SK-N-SH (cell line): ENCODE results near the gene ENOX2. TPM values are rescaled to one million over a fixed set of nuclear protein-coding genes. Genes with fewer than 3 reads are reported as not detected.

Experiments used
- CTCF ChIA-PET: fragments of 300-600, 350-600 bp; formaldehyde crosslinking; extraction: SDS; loops from one replicate; lab custom pipeline; 2021; lab: Yijun Ruan, JAX
- POLR2A ChIA-PET: fragments of 350-600 bp; sonication (Branson Sonifier 250); formaldehyde crosslinking; extraction: SDS; loops from one replicate; lab custom pipeline; 2020; ENCODE audit warnings: antibody characterized with exemption, inconsistent platforms; lab: Yijun Ruan, JAX
- DNase-seq: peaks from one replicate; pipeline ENCODE4 v3.0.0; 2012
- H2AFZ ChIP-seq: fragments of 200-600 bp; sonication (generic); 2 replicates; pipeline ENCODE4 v1.8.1; 2016; ENCODE audit warnings: antibody characterized with exemption, mild to moderate bottlenecking, low read depth
- H3F3A ChIP-seq: fragments of 200-600 bp; sonication (generic); replicated peaks from 2 replicates; pipeline ENCODE3; 2016; ENCODE audit warnings: antibody characterized with exemption, mild to moderate bottlenecking; ENCODE audit not compliant: insufficient read depth
- H3K27ac ChIP-seq, 2 experiments: fragments of 200-500 bp in 1 of 2; fragments of 200-600 bp in 1 of 2; sonication (Bioruptor generic) in 1 of 2; sonication (generic), shearing (Covaris generic) in 1 of 2; 2 replicates each; pipeline versions ENCODE4 v1.5.1 to v1.6.1; 2014 to 2016; ENCODE audit warnings: low read depth in 2 of 2, inconsistent platforms in 1 of 2, low read length in 1 of 2, mild to moderate bottlenecking in 1 of 2, mixed read lengths in 1 of 2
- H3K27me3 ChIP-seq: fragments of 200-600 bp; sonication (generic), shearing (Covaris generic); 2 replicates; pipeline ENCODE4 v1.6.1; 2016; ENCODE audit warnings: mixed run types; ENCODE audit not compliant: insufficient read depth
- H3K36me3 ChIP-seq, 2 experiments: fragments of 200-500 bp in 1 of 2; fragments of 200-600 bp in 1 of 2; sonication (Bioruptor generic) in 1 of 2; sonication (generic) in 1 of 2; replicated peaks in 1 of 2; 2 replicates each; pipeline versions ENCODE3 to v1.5.1; 2014 to 2016; ENCODE audit warnings: low read length in 1 of 2, mild to moderate bottlenecking in 1 of 2; ENCODE audit not compliant: insufficient read depth in 2 of 2, control insufficient read depth in 1 of 2
- H3K4me1 ChIP-seq, 2 experiments: fragments of 200-500 bp in 1 of 2; fragments of 200-600 bp in 1 of 2; sonication (Bioruptor generic) in 1 of 2; sonication (generic), shearing (Covaris generic) in 1 of 2; 2 replicates each; pipeline versions ENCODE4 v1.5.1 to v1.6.1; 2014 to 2016; ENCODE audit warnings: low read depth in 1 of 2, low read length in 1 of 2, mixed run types in 1 of 2; ENCODE audit not compliant: insufficient read depth in 2 of 2, control insufficient read depth in 1 of 2
- H3K4me2 ChIP-seq: fragments of 200-600 bp; sonication (generic), shearing (Covaris generic); 2 replicates; pipeline ENCODE4 v1.6.1; 2017; ENCODE audit warnings: mixed run types
- H3K4me3 ChIP-seq, 2 experiments: fragments of 200-500 bp in 1 of 2; fragments of 200-600 bp in 1 of 2; sonication (Bioruptor generic) in 1 of 2; sonication (generic), shearing (Covaris generic) in 1 of 2; 2 replicates each; pipeline versions ENCODE4 v1.5.1 to v1.8.1; 2014 to 2016; ENCODE audit warnings: low read depth in 2 of 2, inconsistent platforms in 1 of 2, low read length in 1 of 2, mild to moderate bottlenecking in 1 of 2, mixed read lengths in 1 of 2, moderate library complexity in 1 of 2
- H3K79me2 ChIP-seq: fragments of 200-600 bp; sonication (generic); 2 replicates; pipeline ENCODE4 v1.8.1; 2017; ENCODE audit warnings: mild to moderate bottlenecking; ENCODE audit not compliant: insufficient read depth
- H3K9ac ChIP-seq: fragments of 200-600 bp; sonication (generic); 2 replicates; pipeline ENCODE4 v1.6.1; 2017; ENCODE audit warnings: mixed run types
- H3K9me2 ChIP-seq: fragments of 200-600 bp; sonication (generic); 2 replicates; pipeline ENCODE4 v1.6.1; 2017; ENCODE audit warnings: mixed run types
- H3K9me3 ChIP-seq: fragments of 200-600 bp; sonication (generic); 2 replicates; pipeline ENCODE4 v1.6.1; 2017; ENCODE audit warnings: mixed run types, mild to moderate bottlenecking, moderate library complexity
- H4K20me1 ChIP-seq: fragments of 200-600 bp; sonication (generic); 2 replicates; pipeline ENCODE4 v1.6.1; 2017; ENCODE audit warnings: mild to moderate bottlenecking, mixed run types; ENCODE audit not compliant: insufficient read depth
- CHD2 ChIP-seq: fragments of 150-350 bp; IDR thresholded peaks from 2 replicates; pipeline ENCODE4 v1.6.1; 2018; ENCODE audit warnings: low read length; ENCODE audit not compliant: partially characterized antibody
- ELF1 ChIP-seq: IDR thresholded peaks from 2 replicates; pipeline ENCODE4 v1.4.0; 2012
- FOXJ3 ChIP-seq: sonication (generic); formaldehyde crosslinking; IDR thresholded peaks from 2 replicates; pipeline ENCODE4 v1.5.1; 2020; ENCODE audit warnings: mild to moderate bottlenecking, missing genetic modification reagents
- GATA2 ChIP-seq: sonication (generic); formaldehyde crosslinking; IDR thresholded peaks from 2 replicates; pipeline ENCODE4 v1.5.0; 2020; ENCODE audit warnings: mild to moderate bottlenecking, missing genetic modification reagents
- JUND ChIP-seq: IDR thresholded peaks from 2 replicates; pipeline ENCODE4 v1.4.0; 2012
- MXI1 ChIP-seq: IDR thresholded peaks from 2 replicates; pipeline ENCODE4 v1.6.1; 2012; ENCODE audit warnings: mild to moderate bottlenecking, low read depth, low read length, improper control_type of control experiment
- POLR2AphosphoS5 ChIP-seq: IDR thresholded peaks from 2 replicates; pipeline ENCODE4 v1.6.1; 2012; ENCODE audit warnings: low read depth, low read length
- RAD21 ChIP-seq: IDR thresholded peaks from 2 replicates; pipeline ENCODE4 v1.6.1; 2012; ENCODE audit warnings: mild to moderate bottlenecking, low read length
- RFX5 ChIP-seq: IDR thresholded peaks from 2 replicates; pipeline ENCODE4 v1.6.1; 2012; ENCODE audit warnings: mild to moderate bottlenecking, improper control_type of control experiment, low read length
- TCF12 ChIP-seq: IDR thresholded peaks from 2 replicates; pipeline ENCODE4 v1.4.0; 2012
- YY1 ChIP-seq: IDR thresholded peaks from 2 replicates; pipeline ENCODE4 v1.4.0; 2012; ENCODE audit warnings: low read depth, mild to moderate bottlenecking
- WGBS: methylation state at CpG from one replicate; pipeline ENCODE4 v1.1.6; 2017; ENCODE audit warnings: low lambda C conversion rate; 5-methylcytosine and 5-hydroxymethylcytosine counted together
- polyA plus RNA-seq, 3 experiments: library from polyadenylated mRNA; depleted of rRNA; stranded (reverse); fragments of >200 nt; gene quantifications; 2 replicates each; pipeline ENCODE4 v1.2.3, GENCODE V29; 2012
- TF ChIP-seq, protein P1 (sequence below): IDR thresholded peaks from 2 replicates; pipeline ENCODE4 v1.4.0; 2012; ENCODE audit warnings: low read depth
- TF ChIP-seq, protein P2 (sequence below): IDR thresholded peaks from 2 replicates; pipeline ENCODE4 v1.4.0; 2012; ENCODE audit warnings: low read depth, borderline replicate concordance
- TF ChIP-seq, protein P3 (sequence below): fragments of 150-350 bp; IDR thresholded peaks from 2 replicates; pipeline ENCODE4 v1.6.1; 2016; ENCODE audit warnings: mild to moderate bottlenecking, low read depth, low read length
- TF ChIP-seq, protein P4 (sequence below): IDR thresholded peaks from 2 replicates; pipeline ENCODE4 v1.4.0; 2012; ENCODE audit warnings: low read depth, borderline replicate concordance
- TF ChIP-seq, protein P5 (sequence below): fragments of 200-600 bp; sonication (generic); IDR thresholded peaks from 2 replicates; pipeline ENCODE4 v1.6.1; 2017; ENCODE audit warnings: antibody characterized with exemption, mild to moderate bottlenecking, moderate library complexity

ENOX2 gene
- polyA plus RNA-seq, 1 of the 3 experiments (the other 2 are of a cell fraction) = 8.8 TPM

DNA sequence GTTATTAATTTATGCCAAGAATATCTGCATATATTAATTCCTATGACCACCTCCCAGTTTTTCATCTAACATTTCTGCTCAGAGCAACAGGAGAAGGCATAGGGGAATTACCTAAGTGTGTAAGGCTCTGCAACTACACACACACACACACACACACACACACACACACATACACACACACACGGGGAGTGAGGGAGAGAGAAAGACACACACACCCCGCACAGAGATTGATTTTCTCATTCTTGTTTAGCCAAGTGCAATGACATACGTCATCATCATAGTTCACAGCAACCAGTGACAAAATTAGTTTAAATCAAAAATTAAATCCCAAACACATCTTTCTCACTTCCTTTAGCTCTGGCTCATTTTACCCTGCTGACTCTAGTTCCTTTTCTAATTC lies 298.1 kb downstream of the ENOX2 start:
- ChIA-PET POLR2A (no interaction called here), CTCF (no interaction called here)
- 29% methylated on average over 3 of the region's 3 CpGs for WGBS
- H3K27ac ChIP-seq = no peak overlapping the region
- H4K20me1 ChIP-seq = no peaks in the 10 kb centered on the region
- H3K36me3 ChIP-seq = no peaks in the 10 kb centered on the region
- no peak overlapping the region for H3K4me2 ChIP-seq
- H3K79me2 ChIP-seq = no peaks in the 10 kb centered on the region
- H3K4me1 ChIP-seq = no peaks in the 10 kb centered on the region
- H3K27me3 ChIP-seq = peaks cover 2% of the 10 kb centered on the region; the same call in 1 of the 2 replicates
- no peak overlapping the region for H3K4me3 ChIP-seq
- no peak for DNase-seq
- H2AFZ ChIP-seq = no peak overlapping the region
- H3K9me2 ChIP-seq = no peaks in the 10 kb centered on the region
- no peaks in the 10 kb centered on the region for H3K9me3 ChIP-seq
- TF ChIP-seq RAD21 = no peak
- TF ChIP-seq YY1 = no peak
- no peak for TF ChIP-seq POLR2AphosphoS5
- TF ChIP-seq, protein P1, sequence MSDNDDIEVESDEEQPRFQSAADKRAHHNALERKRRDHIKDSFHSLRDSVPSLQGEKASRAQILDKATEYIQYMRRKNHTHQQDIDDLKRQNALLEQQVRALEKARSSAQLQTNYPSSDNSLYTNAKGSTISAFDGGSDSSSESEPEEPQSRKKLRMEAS = no peak
- TF ChIP-seq RFX5 = no peak
- TF ChIP-seq JUND = no peak
- no peak for TF ChIP-seq FOXJ3
- TF ChIP-seq, protein P2, sequence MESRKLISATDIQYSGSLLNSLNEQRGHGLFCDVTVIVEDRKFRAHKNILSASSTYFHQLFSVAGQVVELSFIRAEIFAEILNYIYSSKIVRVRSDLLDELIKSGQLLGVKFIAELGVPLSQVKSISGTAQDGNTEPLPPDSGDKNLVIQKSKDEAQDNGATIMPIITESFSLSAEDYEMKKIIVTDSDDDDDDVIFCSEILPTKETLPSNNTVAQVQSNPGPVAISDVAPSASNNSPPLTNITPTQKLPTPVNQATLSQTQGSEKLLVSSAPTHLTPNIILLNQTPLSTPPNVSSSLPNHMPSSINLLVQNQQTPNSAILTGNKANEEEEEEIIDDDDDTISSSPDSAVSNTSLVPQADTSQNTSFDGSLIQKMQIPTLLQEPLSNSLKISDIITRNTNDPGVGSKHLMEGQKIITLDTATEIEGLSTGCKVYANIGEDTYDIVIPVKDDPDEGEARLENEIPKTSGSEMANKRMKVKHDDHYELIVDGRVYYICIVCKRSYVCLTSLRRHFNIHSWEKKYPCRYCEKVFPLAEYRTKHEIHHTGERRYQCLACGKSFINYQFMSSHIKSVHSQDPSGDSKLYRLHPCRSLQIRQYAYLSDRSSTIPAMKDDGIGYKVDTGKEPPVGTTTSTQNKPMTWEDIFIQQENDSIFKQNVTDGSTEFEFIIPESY = no peak
- TF ChIP-seq, protein P3, sequence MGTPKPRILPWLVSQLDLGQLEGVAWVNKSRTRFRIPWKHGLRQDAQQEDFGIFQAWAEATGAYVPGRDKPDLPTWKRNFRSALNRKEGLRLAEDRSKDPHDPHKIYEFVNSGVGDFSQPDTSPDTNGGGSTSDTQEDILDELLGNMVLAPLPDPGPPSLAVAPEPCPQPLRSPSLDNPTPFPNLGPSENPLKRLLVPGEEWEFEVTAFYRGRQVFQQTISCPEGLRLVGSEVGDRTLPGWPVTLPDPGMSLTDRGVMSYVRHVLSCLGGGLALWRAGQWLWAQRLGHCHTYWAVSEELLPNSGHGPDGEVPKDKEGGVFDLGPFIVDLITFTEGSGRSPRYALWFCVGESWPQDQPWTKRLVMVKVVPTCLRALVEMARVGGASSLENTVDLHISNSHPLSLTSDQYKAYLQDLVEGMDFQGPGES = no peak
- TF ChIP-seq CHD2 = no peak
- no peak for TF ChIP-seq ELF1
- no peak for TF ChIP-seq MXI1
- no peaks in the 10 kb centered on the region for H3F3A ChIP-seq
- H3K9ac ChIP-seq = no peak overlapping the region

DNA sequence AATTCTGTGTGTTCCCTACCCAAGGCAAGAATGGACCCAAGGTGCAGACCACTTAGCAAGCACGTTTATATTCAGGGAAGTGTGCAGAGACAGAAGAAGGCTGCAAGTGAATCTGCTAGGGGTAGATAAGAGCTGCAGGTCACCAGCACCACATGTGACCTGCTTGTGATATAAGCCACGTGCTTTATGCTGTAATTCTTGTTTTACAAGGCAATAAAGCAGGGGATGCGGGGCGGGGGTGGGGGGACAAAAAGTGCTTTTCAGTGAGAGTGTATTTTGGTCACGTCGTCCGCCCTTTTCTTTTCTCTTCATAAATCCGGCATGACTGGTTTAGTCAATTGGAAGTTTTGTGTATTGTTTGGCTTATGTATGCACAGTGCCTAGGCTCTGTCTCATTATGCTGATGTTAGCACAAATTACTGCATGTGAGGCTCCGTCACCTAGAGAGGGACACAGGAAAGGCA lies 308.5 kb downstream of the ENOX2 start:
- Histone ChIP-seq H3F3A (no peaks in the 10 kb centered on the region), H3K4me1 (no peaks in the 10 kb centered on the region; a peak in 1 of 4 replicates), H3K79me2 (no peaks in the 10 kb centered on the region), H2AFZ (no peak overlapping the region), H3K9me3 (no peaks in the 10 kb centered on the region), H3K27ac (no peak overlapping the region), H3K27me3 (peaks cover 18% of the 10 kb centered on the region; the same call in 1 of the 2 replicates), H3K4me2 (no peak overlapping the region), H3K36me3 (no peaks in the 10 kb centered on the region), H4K20me1 (no peaks in the 10 kb centered on the region), H3K9me2 (no peaks in the 10 kb centered on the region), H3K9ac (no peak overlapping the region), H3K4me3 (no peak overlapping the region)
- peak; percentile 5 for DNase-seq
- ChIA-PET POLR2A (no interaction called here), CTCF (interaction anchor here (1.1 to 2.7 kb wide), 2 partner anchors 17 to 19 kb away, joined by 4 to 12 read pairs; no protein-coding TSS in a partner anchor)
- 45% methylated on average over 9 of the region's 9 CpGs for WGBS
- no peak for TF ChIP-seq YY1
- TF ChIP-seq, protein P4, sequence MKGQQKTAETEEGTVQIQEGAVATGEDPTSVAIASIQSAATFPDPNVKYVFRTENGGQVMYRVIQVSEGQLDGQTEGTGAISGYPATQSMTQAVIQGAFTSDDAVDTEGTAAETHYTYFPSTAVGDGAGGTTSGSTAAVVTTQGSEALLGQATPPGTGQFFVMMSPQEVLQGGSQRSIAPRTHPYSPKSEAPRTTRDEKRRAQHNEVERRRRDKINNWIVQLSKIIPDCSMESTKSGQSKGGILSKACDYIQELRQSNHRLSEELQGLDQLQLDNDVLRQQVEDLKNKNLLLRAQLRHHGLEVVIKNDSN = no peak
- TF ChIP-seq, protein P5, sequence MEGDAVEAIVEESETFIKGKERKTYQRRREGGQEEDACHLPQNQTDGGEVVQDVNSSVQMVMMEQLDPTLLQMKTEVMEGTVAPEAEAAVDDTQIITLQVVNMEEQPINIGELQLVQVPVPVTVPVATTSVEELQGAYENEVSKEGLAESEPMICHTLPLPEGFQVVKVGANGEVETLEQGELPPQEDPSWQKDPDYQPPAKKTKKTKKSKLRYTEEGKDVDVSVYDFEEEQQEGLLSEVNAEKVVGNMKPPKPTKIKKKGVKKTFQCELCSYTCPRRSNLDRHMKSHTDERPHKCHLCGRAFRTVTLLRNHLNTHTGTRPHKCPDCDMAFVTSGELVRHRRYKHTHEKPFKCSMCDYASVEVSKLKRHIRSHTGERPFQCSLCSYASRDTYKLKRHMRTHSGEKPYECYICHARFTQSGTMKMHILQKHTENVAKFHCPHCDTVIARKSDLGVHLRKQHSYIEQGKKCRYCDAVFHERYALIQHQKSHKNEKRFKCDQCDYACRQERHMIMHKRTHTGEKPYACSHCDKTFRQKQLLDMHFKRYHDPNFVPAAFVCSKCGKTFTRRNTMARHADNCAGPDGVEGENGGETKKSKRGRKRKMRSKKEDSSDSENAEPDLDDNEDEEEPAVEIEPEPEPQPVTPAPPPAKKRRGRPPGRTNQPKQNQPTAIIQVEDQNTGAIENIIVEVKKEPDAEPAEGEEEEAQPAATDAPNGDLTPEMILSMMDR = no peak
- TF ChIP-seq TCF12 = no peak
- TF ChIP-seq GATA2 (CRISPR knock-in tag) = no peak
- no peak for TF ChIP-seq RAD21
